HepG2 (cell line): ENCODE results near the gene ANKK1. TPM values are rescaled to one million over a fixed set of nuclear protein-coding genes. Genes with fewer than 3 reads are reported as not detected.

ENCODE experiments used
- ASH2L ChIP-seq: fragments of 300-600, 200-600 bp; sonication (generic); IDR thresholded peaks from 2 replicates; pipeline ENCODE4 v1.7.0; 2017; ENCODE audit warnings: low read depth, mild to moderate bottlenecking, moderate library complexity, mixed read lengths, low read length; ENCODE audit not compliant: insufficient read length
- DDIT3 ChIP-seq: sonication (generic); formaldehyde crosslinking; IDR thresholded peaks from 2 replicates; pipeline ENCODE4 v1.4.0; 2020; ENCODE audit warnings: mild to moderate bottlenecking, missing genetic modification reagents
- GLMP ChIP-seq: sonication (generic); formaldehyde crosslinking; IDR thresholded peaks from 2 replicates; pipeline ENCODE4 v1.9.0; 2021; ENCODE audit warnings: missing genetic modification reagents, mild to moderate bottlenecking, borderline replicate concordance
- GRHL1 ChIP-seq: sonication (generic); formaldehyde crosslinking; conservative IDR thresholded peaks from 2 replicates; pipeline ENCODE4 v1.8.0; 2022; ENCODE audit warnings: missing genetic modification reagents
- MAFF ChIP-seq: IDR thresholded peaks from 2 replicates; pipeline ENCODE4 v1.6.1; 2011; ENCODE audit warnings: low read depth, low read length, improper control_type of control experiment
- RFXANK ChIP-seq: IDR thresholded peaks from 2 replicates; pipeline ENCODE4 v1.6.1; 2016
- SOX5 ChIP-seq: IDR thresholded peaks from 2 replicates; pipeline ENCODE4 v1.6.1; 2016; ENCODE audit warnings: borderline replicate concordance
- ZNF275 ChIP-seq: sonication (generic); formaldehyde crosslinking; IDR thresholded peaks from 2 replicates; pipeline ENCODE4 v1.8.0; 2022; ENCODE audit warnings: missing genetic modification reagents, mild to moderate bottlenecking, inconsistent platforms, borderline replicate concordance
- ZNF770 ChIP-seq: sonication (generic); formaldehyde crosslinking; IDR thresholded peaks from 2 replicates; pipeline ENCODE4 v1.5.0; 2020; ENCODE audit warnings: mild to moderate bottlenecking, missing genetic modification reagents
- polyA plus RNA-seq, 8 experiments: library from polyadenylated mRNA; depleted of rRNA in 3 of 8; stranded (reverse) in 7 of 8; unstranded in 1 of 8; fragments of >200 nt; fragmentation: Illumina TruSeq in 4 of 8; extraction: Trizol in 4 of 8; gene quantifications; 2 replicates each; pipeline versions ENCODE4 v1.2.1 to v1.2.3, GENCODE V29; 2011 to 2016; ENCODE audit warnings: low read depth in 4 of 8, missing spikeins in 1 of 8, mixed read lengths in 1 of 8; ENCODE audit not compliant: insufficient read depth in 1 of 8
- total RNA-seq, 5 experiments: library from RNA; depleted of rRNA; stranded (reverse); fragments of >200 nt; fragmentation: Illumina TruSeq; extraction: Trizol; gene quantifications; 2 replicates each; pipeline ENCODE4 v1.2.3, GENCODE V29; 2016; ENCODE audit warnings: low read depth in 1 of 5

The ANKK1 gene
- total and polyA plus RNA-seq, 2 of the 13 experiments (the other 11 are each of a cell fraction or from before 2014, with no cell fraction given): 0.04 to 0.22 TPM

- TF ChIP-seq DDIT3 (CRISPR knock-in tag): no peak
- no peak for TF ChIP-seq SOX5 (CRISPR knock-in tag)
- no peak for TF ChIP-seq ZNF770 (CRISPR knock-in tag)
- no peak for TF ChIP-seq GLMP (CRISPR knock-in tag)
- no peak for TF ChIP-seq RFXANK (CRISPR knock-in tag)
- no peak for TF ChIP-seq ZNF275 (CRISPR knock-in tag)
- TF ChIP-seq MAFF: no peak
- no peak for TF ChIP-seq ASH2L
- TF ChIP-seq GRHL1 (CRISPR knock-in tag): no peak
Observed at GRCh38 chr11:113393501-113393985, 6.0 kb downstream of the ANKK1 start (continued).
